Breast epithelium (tissue), 3 donors: ENCODE results near the gene U2AF1.
"Not testable (repeated sequence)": the region's sequence is repeated elsewhere in the genome, so short reads cannot be mapped to it uniquely, and the experiment has no call there.

Source experiments
- POLR2A ChIP-seq: fragments of 450-650 bp; IDR thresholded peaks from one replicate; pipeline ENCODE4 v1.6.1; 2016; ENCODE audit warnings: antibody characterized with exemption, mild to moderate bottlenecking, moderate library complexity
- POLR2AphosphoS5 ChIP-seq, 3 donors: sonication (generic); formaldehyde crosslinking; IDR thresholded peaks; one replicate each; pipeline ENCODE4 v1.6.1; 2017; ENCODE audit warnings: antibody characterized with exemption in 3 of 3
- TF ChIP-seq, protein P1 (sequence below), 3 donors: fragments of 450-650 bp; IDR thresholded peaks; one replicate each; pipeline ENCODE4 v1.5.1; 2016 to 2017; ENCODE audit warnings: antibody characterized with exemption in 3 of 3, mild to moderate bottlenecking in 3 of 3, moderate library complexity in 3 of 3

DNA sequence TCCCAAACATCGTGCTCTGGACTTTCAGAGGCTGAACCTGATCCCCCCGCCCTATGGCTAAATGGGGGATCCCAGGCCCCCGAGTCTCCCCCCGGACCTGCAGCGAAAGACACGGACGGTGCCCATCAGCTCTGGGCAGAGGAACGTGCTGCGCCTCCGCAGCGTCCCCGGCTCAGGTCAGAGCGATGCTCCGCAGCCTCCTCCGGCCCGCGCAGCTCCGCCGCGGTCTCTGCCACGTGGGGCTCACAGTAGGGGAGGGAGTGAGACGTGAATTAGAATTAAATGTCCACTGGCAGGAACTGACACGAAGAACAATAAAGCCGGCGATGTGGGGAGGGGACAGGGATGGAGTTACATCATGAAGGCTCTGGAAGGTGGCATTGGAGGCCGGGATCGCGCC lies 30.7 kb downstream of the U2AF1 start:
- TF ChIP-seq, protein P1, sequence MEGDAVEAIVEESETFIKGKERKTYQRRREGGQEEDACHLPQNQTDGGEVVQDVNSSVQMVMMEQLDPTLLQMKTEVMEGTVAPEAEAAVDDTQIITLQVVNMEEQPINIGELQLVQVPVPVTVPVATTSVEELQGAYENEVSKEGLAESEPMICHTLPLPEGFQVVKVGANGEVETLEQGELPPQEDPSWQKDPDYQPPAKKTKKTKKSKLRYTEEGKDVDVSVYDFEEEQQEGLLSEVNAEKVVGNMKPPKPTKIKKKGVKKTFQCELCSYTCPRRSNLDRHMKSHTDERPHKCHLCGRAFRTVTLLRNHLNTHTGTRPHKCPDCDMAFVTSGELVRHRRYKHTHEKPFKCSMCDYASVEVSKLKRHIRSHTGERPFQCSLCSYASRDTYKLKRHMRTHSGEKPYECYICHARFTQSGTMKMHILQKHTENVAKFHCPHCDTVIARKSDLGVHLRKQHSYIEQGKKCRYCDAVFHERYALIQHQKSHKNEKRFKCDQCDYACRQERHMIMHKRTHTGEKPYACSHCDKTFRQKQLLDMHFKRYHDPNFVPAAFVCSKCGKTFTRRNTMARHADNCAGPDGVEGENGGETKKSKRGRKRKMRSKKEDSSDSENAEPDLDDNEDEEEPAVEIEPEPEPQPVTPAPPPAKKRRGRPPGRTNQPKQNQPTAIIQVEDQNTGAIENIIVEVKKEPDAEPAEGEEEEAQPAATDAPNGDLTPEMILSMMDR (IDR thresholded peaks at IDR 0.05), result not testable (repeated sequence)
- TF ChIP-seq POLR2A; POLR2AphosphoS5 (IDR thresholded peaks at IDR 0.05): not testable (repeated sequence)
